Measurements from ENCODE around the gene ADGRL1. TPM values are rescaled to one million over a fixed set of nuclear protein-coding genes. Genes with fewer than 3 reads are reported as not detected.
"Not testable (repeated sequence)": the region's sequence is repeated elsewhere in the genome, so short reads cannot be mapped to it uniquely, and the experiment has no call there.

Gene ADGRL1
- total RNA-seq, 1 donor from 2014 or later: 3.3 TPM

- DNase-seq (ENCODE audit: low read depth): no peak
- H3K4me3 ChIP-seq (ENCODE audit: low read depth, low read length): no peak overlapping the region
- TF ChIP-seq, protein P1, sequence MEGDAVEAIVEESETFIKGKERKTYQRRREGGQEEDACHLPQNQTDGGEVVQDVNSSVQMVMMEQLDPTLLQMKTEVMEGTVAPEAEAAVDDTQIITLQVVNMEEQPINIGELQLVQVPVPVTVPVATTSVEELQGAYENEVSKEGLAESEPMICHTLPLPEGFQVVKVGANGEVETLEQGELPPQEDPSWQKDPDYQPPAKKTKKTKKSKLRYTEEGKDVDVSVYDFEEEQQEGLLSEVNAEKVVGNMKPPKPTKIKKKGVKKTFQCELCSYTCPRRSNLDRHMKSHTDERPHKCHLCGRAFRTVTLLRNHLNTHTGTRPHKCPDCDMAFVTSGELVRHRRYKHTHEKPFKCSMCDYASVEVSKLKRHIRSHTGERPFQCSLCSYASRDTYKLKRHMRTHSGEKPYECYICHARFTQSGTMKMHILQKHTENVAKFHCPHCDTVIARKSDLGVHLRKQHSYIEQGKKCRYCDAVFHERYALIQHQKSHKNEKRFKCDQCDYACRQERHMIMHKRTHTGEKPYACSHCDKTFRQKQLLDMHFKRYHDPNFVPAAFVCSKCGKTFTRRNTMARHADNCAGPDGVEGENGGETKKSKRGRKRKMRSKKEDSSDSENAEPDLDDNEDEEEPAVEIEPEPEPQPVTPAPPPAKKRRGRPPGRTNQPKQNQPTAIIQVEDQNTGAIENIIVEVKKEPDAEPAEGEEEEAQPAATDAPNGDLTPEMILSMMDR (conservative IDR thresholded peaks at IDR 0.05; ENCODE audit: low read depth, low read length): no peak
These were observed 22.1 kb downstream of the ADGRL1 start for GRCh38 chr19:14183741-14184350.

DNA sequence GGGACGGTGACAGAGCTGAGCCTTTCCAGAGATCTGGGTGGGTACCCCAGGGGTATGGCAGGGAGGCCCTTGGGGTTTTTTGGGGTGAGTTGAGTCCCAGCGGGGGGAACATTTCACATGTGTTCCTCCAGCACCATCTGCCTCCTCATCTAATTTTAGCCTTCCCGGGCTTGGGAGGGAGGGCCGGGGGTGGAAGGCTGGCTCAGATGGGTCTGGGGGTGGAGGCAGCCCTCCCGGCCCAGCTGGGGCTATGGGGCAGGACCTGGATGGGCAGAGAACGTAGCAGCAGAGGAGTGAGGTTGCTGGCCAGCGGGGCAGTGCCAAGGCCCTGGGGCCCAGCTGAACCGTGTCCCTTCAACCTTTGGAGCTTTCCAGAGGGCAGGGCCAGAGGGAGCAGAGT, 23.5 kb downstream of the ADGRL1 start:
- DNase-seq (ENCODE audit: low read depth): no peak
- no peak overlapping the region for H3K4me3 ChIP-seq (ENCODE audit: low read depth, low read length)
- TF ChIP-seq, protein P1 (conservative IDR thresholded peaks at IDR 0.05; ENCODE audit: low read depth, low read length): no peak

- H3K4me3 ChIP-seq (ENCODE audit: low read depth, low read length): no peak overlapping the region
- TF ChIP-seq, protein P1 (conservative IDR thresholded peaks at IDR 0.05; ENCODE audit: low read depth, low read length): no peak
- DNase-seq (ENCODE audit: low read depth): no peak
These were observed 24.1 kb downstream of the ADGRL1 start for GRCh38 chr19:14181906-14182305.

- DNase-seq (ENCODE audit: low read depth): not testable (repeated sequence)
These were observed 24.8 kb downstream of the ADGRL1 start for GRCh38 chr19:14181199-14181598.

DNA sequence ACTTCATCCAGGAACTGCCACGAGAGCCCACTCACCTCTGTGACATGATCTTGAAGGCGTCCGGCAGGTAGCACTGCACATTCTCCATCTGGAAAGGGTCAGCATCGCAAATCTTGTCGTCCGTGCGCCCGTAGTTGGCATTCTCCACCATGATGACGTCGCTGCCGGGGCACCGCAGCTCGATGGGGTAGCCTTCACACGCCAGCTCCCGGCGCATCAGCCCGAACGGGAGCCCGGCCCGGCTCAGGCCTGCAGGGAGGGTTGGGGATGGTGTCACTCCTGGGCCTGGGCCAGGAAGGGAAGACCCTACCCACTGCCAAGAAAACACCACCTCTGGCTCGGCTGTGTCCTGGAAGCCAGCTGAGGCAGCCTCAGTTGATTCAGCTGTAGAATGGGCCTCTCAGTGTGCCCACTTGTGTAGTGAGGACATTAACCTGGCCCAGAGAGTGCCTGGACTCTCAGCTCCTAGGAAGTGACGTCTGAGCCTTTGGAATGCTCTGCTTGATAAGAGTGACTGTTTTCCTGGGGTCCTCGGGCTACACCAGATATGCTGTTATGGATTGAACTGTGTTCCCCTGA, 28.4 kb downstream of the ADGRL1 start:
- TF ChIP-seq, protein P1 (conservative IDR thresholded peaks at IDR 0.05; ENCODE audit: low read depth, low read length): no peak
- no peak overlapping the region for H3K4me3 ChIP-seq (ENCODE audit: low read depth, low read length)
- DNase-seq (ENCODE audit: low read depth): no peak

More at GRCh38 chr19:14181199-14181598, 24.8 kb downstream of the ADGRL1 start:
- H3K4me3 ChIP-seq (ENCODE audit: low read depth, low read length): not testable (repeated sequence)

- no peak for DNase-seq (ENCODE audit: low read depth)
- TF ChIP-seq, protein P1 (conservative IDR thresholded peaks at IDR 0.05; ENCODE audit: low read depth, low read length): no peak
- no peak overlapping the region for H3K4me3 ChIP-seq (ENCODE audit: low read depth, low read length)
These were observed 30.6 kb downstream of the ADGRL1 start for GRCh38 chr19:14175351-14175792.

GRCh38 chr19:14174883-14175282, 31.1 kb downstream of the ADGRL1 start:
- TF ChIP-seq, protein P1 (conservative IDR thresholded peaks at IDR 0.05; ENCODE audit: low read depth, low read length): no peak
- no peak for DNase-seq (ENCODE audit: low read depth)
- H3K4me3 ChIP-seq (ENCODE audit: low read depth, low read length): no peak overlapping the region
